ENCODE data around the gene CMSS1. TPM values are rescaled to one million over a fixed set of nuclear protein-coding genes. Genes with fewer than 3 reads are reported as not detected.

CMSS1 gene
- total RNA-seq, 1 donor from 2014 or later = 28.4 TPM

- TF ChIP-seq CTCF (conservative IDR thresholded peaks at IDR 0.05; ENCODE audit: low read depth, low read length) = no peak
- no peak for DNase-seq (ENCODE audit: low read depth)
- H3K4me3 ChIP-seq (ENCODE audit: low read depth, low read length) = no peak overlapping the region
These were observed 59.4 kb downstream of the CMSS1 start for GRCh38 chr3:99877031-99877579.

- no peak overlapping the region for H3K4me3 ChIP-seq (ENCODE audit: low read depth, low read length)
- TF ChIP-seq CTCF (conservative IDR thresholded peaks at IDR 0.05; ENCODE audit: low read depth, low read length) = no peak
- no peak for DNase-seq (ENCODE audit: low read depth)
These were observed 60.3 kb downstream of the CMSS1 start for GRCh38 chr3:99878005-99878404.

- no peak for TF ChIP-seq CTCF (conservative IDR thresholded peaks at IDR 0.05; ENCODE audit: low read depth, low read length)
- H3K4me3 ChIP-seq (ENCODE audit: low read depth, low read length) = no peak overlapping the region
- no peak for DNase-seq (ENCODE audit: low read depth)
These were observed 61.6 kb downstream of the CMSS1 start for GRCh38 chr3:99879275-99879674.

- TF ChIP-seq CTCF (conservative IDR thresholded peaks at IDR 0.05; ENCODE audit: low read depth, low read length) = no peak
- no peak for DNase-seq (ENCODE audit: low read depth)
- no peak overlapping the region for H3K4me3 ChIP-seq (ENCODE audit: low read depth, low read length)
These were observed 63.5 kb downstream of the CMSS1 start for GRCh38 chr3:99881121-99881524.

- H3K4me3 ChIP-seq (ENCODE audit: low read depth, low read length) = no peak overlapping the region
- TF ChIP-seq CTCF (conservative IDR thresholded peaks at IDR 0.05; ENCODE audit: low read depth, low read length) = no peak
- no peak for DNase-seq (ENCODE audit: low read depth)
These were observed 64.9 kb downstream of the CMSS1 start for GRCh38 chr3:99882436-99883137.

GRCh38 chr3:99883138-99883461 is 65.4 kb downstream of the CMSS1 start:
- no peak for DNase-seq (ENCODE audit: low read depth)
- no peak for TF ChIP-seq CTCF (conservative IDR thresholded peaks at IDR 0.05; ENCODE audit: low read depth, low read length)
- H3K4me3 ChIP-seq (ENCODE audit: low read depth, low read length) = no peak overlapping the region

- DNase-seq (ENCODE audit: low read depth) = no peak
- TF ChIP-seq CTCF (conservative IDR thresholded peaks at IDR 0.05; ENCODE audit: low read depth, low read length) = no peak
- H3K4me3 ChIP-seq (ENCODE audit: low read depth, low read length) = no peak overlapping the region
These were observed 66.0 kb downstream of the CMSS1 start for GRCh38 chr3:99883693-99884092.

Data from epithelial cell of proximal tubule (primary cell).